Testis (tissue), 2 donors: ENCODE results near the gene SEMA6C.
"Not testable (repeated sequence)": the region's sequence is repeated elsewhere in the genome, so short reads cannot be mapped to it uniquely, and the experiment has no call there.

ENCODE experiments used
- POLR2A ChIP-seq: fragments of 450-650 bp; IDR thresholded peaks from one replicate; pipeline ENCODE4 v1.6.1; 2017; ENCODE audit warnings: antibody characterized with exemption, mild to moderate bottlenecking, moderate library complexity
- TF ChIP-seq, protein P1 (sequence below), 3 experiments: fragments of 450-650 bp in 2 of 3; fragments of 200-600 bp in 1 of 3; sonication (generic) in 1 of 3; IDR thresholded peaks; one replicate each; pipeline ENCODE4 v1.5.1; 2016 to 2019; ENCODE audit warnings: antibody characterized with exemption in 3 of 3, mild to moderate bottlenecking in 2 of 3, moderate library complexity in 1 of 3

DNA sequence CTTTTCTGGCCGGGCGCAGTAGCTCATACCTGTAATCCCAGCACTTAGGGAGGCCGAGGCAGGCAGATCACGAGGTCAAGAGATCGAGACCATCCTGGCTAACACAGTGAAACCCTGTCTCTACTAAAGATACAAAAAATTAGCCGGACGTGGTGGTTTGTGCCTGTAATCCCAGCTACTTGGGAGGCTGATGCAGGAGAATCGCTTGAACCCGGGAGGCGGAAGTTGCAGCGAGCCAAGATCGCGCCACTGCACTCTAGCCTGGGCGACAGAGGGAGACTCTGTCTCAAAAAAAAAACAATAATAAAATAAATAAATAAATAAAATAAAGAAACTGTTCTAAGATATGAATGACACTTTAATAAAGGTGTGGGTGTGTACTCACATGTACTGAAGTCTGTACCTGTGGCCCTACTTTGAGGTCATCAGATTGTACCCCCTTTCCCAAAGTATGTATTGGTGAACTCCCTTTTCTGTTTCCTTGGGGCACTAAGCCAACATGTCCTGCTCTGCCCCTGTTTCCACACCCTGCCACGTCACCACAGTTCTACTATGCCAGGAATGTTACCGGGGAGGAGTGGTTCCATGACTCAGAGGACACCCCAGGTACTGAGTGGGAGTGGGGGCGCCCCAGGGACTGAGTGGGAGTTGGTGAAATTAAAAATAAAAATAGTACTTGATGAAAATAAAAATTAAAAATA, 48.6 kb upstream of the SEMA6C start:
- TF ChIP-seq, protein P1, sequence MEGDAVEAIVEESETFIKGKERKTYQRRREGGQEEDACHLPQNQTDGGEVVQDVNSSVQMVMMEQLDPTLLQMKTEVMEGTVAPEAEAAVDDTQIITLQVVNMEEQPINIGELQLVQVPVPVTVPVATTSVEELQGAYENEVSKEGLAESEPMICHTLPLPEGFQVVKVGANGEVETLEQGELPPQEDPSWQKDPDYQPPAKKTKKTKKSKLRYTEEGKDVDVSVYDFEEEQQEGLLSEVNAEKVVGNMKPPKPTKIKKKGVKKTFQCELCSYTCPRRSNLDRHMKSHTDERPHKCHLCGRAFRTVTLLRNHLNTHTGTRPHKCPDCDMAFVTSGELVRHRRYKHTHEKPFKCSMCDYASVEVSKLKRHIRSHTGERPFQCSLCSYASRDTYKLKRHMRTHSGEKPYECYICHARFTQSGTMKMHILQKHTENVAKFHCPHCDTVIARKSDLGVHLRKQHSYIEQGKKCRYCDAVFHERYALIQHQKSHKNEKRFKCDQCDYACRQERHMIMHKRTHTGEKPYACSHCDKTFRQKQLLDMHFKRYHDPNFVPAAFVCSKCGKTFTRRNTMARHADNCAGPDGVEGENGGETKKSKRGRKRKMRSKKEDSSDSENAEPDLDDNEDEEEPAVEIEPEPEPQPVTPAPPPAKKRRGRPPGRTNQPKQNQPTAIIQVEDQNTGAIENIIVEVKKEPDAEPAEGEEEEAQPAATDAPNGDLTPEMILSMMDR (IDR thresholded peaks at IDR 0.05), result not testable (repeated sequence)
- TF ChIP-seq POLR2A, result not testable (repeated sequence)
